ENCODE measurements around the gene FBXL22. TPM values are rescaled to one million over a fixed set of nuclear protein-coding genes. Genes with fewer than 3 reads are reported as not detected.

FBXL22 gene
- total and polyA plus RNA-seq, 2 of the 4 experiments (the other 2 are of a cell fraction) = 0.36 to 1.3 TPM

DNA sequence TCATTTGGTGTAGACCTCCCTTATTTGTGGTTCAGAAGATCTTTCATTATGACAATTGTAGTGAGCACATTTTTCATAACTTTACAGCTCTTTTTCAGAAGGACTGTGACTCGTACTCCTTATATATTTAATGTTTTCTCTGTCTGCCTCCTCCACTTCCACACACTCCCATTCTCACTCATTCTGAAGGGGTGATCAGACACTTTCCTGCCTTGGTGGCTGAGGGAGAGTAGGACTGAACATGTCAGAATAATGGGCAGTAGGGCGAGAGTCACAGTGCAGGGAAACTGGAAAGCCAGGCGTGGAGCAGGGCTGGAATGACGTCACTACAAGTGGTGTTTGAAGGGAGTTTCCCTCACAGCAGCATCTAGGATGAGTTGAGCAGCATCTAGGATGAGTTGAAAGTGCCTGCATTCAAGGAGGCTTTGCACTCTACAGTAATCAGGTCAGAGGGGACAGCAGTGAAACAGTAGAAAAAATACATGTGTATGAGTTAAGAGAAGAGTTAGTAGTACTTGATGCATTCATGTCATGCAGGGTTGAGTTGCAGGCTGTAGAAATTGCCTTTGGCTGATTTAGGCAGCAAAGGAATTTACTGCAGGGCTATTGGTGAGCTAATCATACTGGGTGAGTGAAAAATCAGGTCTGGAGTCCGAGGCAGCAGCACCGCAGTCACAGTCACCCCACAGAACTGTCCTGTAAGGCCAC, 36.3 kb upstream of the FBXL22 start (continued):
- TF ChIP-seq RAD21 (IDR thresholded peaks at IDR 0.05; ENCODE audit: low read length) = no peak

DNA sequence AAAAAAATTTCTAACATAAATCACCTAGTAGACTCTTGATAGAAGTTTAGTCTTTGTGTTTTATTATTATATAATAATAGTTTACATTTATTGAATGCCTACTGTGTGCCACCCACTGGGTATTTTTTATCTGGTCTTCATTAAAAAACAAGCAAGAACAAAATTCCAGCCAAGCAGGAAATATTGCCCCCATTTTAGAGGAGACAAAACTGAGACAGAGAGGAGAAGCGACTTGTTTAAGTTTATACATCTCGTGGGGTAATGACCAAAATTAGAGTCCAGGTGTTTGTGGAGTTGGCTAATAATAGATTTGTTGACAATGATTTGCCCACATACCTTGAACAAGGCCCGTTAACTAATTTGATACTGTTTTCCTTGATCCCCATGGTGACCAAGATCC, 33.1 kb upstream of the FBXL22 start:
- no peak for TF ChIP-seq RCOR1 (IDR thresholded peaks at IDR 0.05; ENCODE audit: insufficient replicate concordance, low read length)
- TF ChIP-seq POLR2A (IDR thresholded peaks at IDR 0.05; ENCODE audit: low read depth, low read length) = no peak
- no peak overlapping the region for H2AK9ac ChIP-seq (replicated peaks; ENCODE audit: low read depth, low read length, poor library complexity)
- peaks cover 16% of the 10 kb centered on the region for H3K9me1 ChIP-seq (ENCODE audit: insufficient read depth, low read length)
- no peak overlapping the region for H4K91ac ChIP-seq (ENCODE audit: insufficient read depth, low read depth, low read length)
- no peak overlapping the region for H3K18ac ChIP-seq (ENCODE audit: low read depth, low read length)
- peaks cover 2% of the 10 kb centered on the region; the same call in 1 of the 2 replicates for H3K4me1 ChIP-seq (ENCODE audit: control insufficient read depth, insufficient read depth, low read length)
- H3K4me2 ChIP-seq (ENCODE audit: low read depth, low read length) = no peak overlapping the region
- H3K4ac ChIP-seq (ENCODE audit: low read depth, low read length) = no peak overlapping the region
- H3K23ac ChIP-seq (ENCODE audit: low read depth, low read length) = no peak overlapping the region
- H4K8ac ChIP-seq (ENCODE audit: low read depth in 2 of 2, low read length in 2 of 2) = no peak overlapping the region
- H2AK5ac ChIP-seq (ENCODE audit: low read depth, low read length) = no peak overlapping the region
- ChIA-PET CTCF (no interaction called here), POLR2A (ENCODE audit: unreplicated experiment) (no interaction called here)
- H4K20me1 ChIP-seq (ENCODE audit: insufficient read depth, low read length) = peaks cover 6% of the 10 kb centered on the region; the same call in 1 of the 2 replicates
- H2BK120ac ChIP-seq (ENCODE audit: low read depth, low read length) = no peak overlapping the region
- H3K9ac ChIP-seq (ENCODE audit: low read depth, low read length) = no peak overlapping the region
- no peaks in the 10 kb centered on the region for H3K9me3 ChIP-seq (ENCODE audit: control insufficient read depth, insufficient read depth, low read length)
- no CpG with 5 or more reads among the region's 3 CpGs for WGBS, 2 experiments (ENCODE audit: extremely low coverage in 2 of 2, insufficient read length in 1 of 2)
- no TSS peak for BruUV-seq (replicated peaks)
- H3K56ac ChIP-seq (ENCODE audit: extremely low read depth, insufficient read depth, low read length) = no peak overlapping the region
- no peak for DNase-seq
- no peak overlapping the region for H3K14ac ChIP-seq (replicated peaks; ENCODE audit: low read depth, low read length)
- peaks cover 9 to 15% of the 10 kb centered on the region in 2 experiments; a peak in 3 of 4 replicates for H3K79me1 ChIP-seq (ENCODE audit: low read depth in 1 of 2, low read length in 2 of 2)
- H3K36me3 ChIP-seq (ENCODE audit: control insufficient read depth, insufficient read depth, low read length) = peaks cover 27% of the 10 kb centered on the region
- dilution Hi-C loops (cut with HindIII; ENCODE audit: low sequenced_read_pairs, unreplicated experiment) = no loop called here
- in situ Hi-C loops (cut with MboI; ENCODE audit: low sequenced_read_pairs) = no loop called here
- no peak for ATAC-seq (ENCODE audit: low read depth)
- H2BK5ac ChIP-seq (ENCODE audit: low read depth, low read length, poor library complexity, severe bottlenecking) = no peak overlapping the region
- no peak overlapping the region for H2AFZ ChIP-seq (replicated peaks; ENCODE audit: low read length, poor library complexity)
- H2BK20ac ChIP-seq (ENCODE audit: low read depth, low read length) = no peak overlapping the region
- no peak overlapping the region for H2BK15ac ChIP-seq (ENCODE audit: low read depth, low read length)
- no peak overlapping the region for H4K5ac ChIP-seq (ENCODE audit: low read depth, low read length)
- intact Hi-C loops (cut with micrococcal nuclease) = no loop called here
- no peak overlapping the region for H3K4me3 ChIP-seq (ENCODE audit: insufficient read depth, low read depth, low read length)
- no peaks in the 10 kb centered on the region for H3K27me3 ChIP-seq (ENCODE audit: control insufficient read depth, insufficient read depth, low read length)
- H3K27ac ChIP-seq (ENCODE audit: insufficient read depth, low read length) = no peak overlapping the region

Measured in IMR-90 (cell line).